DND-41 (cell line): ENCODE data around the gene NDUFB2.

Experiments
- CTCF ChIP-seq: IDR thresholded peaks from 2 replicates; pipeline ENCODE4 v1.5.1; 2012; ENCODE audit warnings: borderline replicate concordance, low read length, moderate library complexity, mild to moderate bottlenecking; ENCODE audit not compliant: poor library complexity, severe bottlenecking; ENCODE audit errors: extremely low read depth
- EZH2 ChIP-seq: IDR thresholded peaks from 3 replicates; pipeline ENCODE4 v1.6.1; 2012; ENCODE audit warnings: borderline replicate concordance, low read depth, mild to moderate bottlenecking, moderate library complexity, low read length, inconsistent platforms; ENCODE audit not compliant: severe bottlenecking

DNA sequence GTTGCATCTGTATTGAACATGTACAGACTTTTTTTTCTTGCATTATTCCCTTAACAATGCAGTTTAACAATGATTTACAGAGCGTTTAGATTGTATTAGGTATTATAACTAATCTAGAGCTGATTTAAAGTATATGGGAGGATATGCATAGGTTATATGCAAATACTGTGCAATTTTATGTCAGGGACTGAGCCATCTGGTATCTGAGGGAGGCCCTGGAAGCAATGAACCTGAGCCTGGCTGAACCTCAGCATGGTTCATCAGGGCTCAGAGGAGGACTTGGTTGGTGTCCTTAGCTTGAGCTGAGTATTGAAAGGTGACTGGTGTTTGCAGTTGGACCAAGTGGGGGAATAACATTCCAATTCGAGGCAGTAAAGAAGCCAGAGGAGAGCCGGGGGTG, 19.0 kb upstream of the NDUFB2 start:
- no peak for TF ChIP-seq CTCF
- no peak for TF ChIP-seq EZH2
